ENCODE results near the gene TBC1D9B.

- no peak for TF ChIP-seq TARDBP (IDR thresholded peaks at IDR 0.05)
- no peak for TF ChIP-seq FOXA1 (IDR thresholded peaks at IDR 0.05)
- no peak for TF ChIP-seq FOXM1 (IDR thresholded peaks at IDR 0.05; ENCODE audit: borderline replicate concordance)
- TF ChIP-seq BHLHE40 (IDR thresholded peaks at IDR 0.05; ENCODE audit: borderline replicate concordance) = no peak
- TF ChIP-seq NFRKB (IDR thresholded peaks at IDR 0.05) = no peak
- no peak for TF ChIP-seq ARNT (IDR thresholded peaks at IDR 0.05)
- TF ChIP-seq LEF1 (IDR thresholded peaks at IDR 0.05; ENCODE audit: borderline replicate concordance) = no peak
- no peak for TF ChIP-seq HDGF (IDR thresholded peaks at IDR 0.05; ENCODE audit: borderline replicate concordance)
- no peak for TF ChIP-seq PKNOX1 (IDR thresholded peaks at IDR 0.05)
- no peak for TF ChIP-seq ZNF384 (IDR thresholded peaks at IDR 0.05)
- no peak for TF ChIP-seq FOXK2 (IDR thresholded peaks at IDR 0.05)
- TF ChIP-seq SP1 (IDR thresholded peaks at IDR 0.05) = no peak
Observed at GRCh38 chr5:179873588-179874110, 34.0 kb downstream of the TBC1D9B start.

All from HEK293T (cell line).